ENCODE results near the gene FCHSD2.
"Not testable (repeated sequence)": the region's sequence is repeated elsewhere in the genome, so short reads cannot be mapped to it uniquely, and the experiment has no call there.

Gene FCHSD2

GRCh38 chr11:72867970-72868369 is 274.1 kb downstream of the FCHSD2 start:
- DNase-seq (ENCODE audit: low read depth), result no peak

- peak; percentile 34 for DNase-seq (ENCODE audit: low read depth)
Observed at GRCh38 chr11:72864702-72865655, 277.1 kb downstream of the FCHSD2 start.

GRCh38 chr11:72863916-72864315 is 278.2 kb downstream of the FCHSD2 start:
- no peak for DNase-seq (ENCODE audit: low read depth)

- no peak for DNase-seq (ENCODE audit: low read depth)
Observed at GRCh38 chr11:72863091-72863490, 279.0 kb downstream of the FCHSD2 start.

GRCh38 chr11:72860592-72860991 is 281.5 kb downstream of the FCHSD2 start:
- no peak for DNase-seq (ENCODE audit: low read depth)

GRCh38 chr11:72860010-72860409 is 282.1 kb downstream of the FCHSD2 start:
- DNase-seq (ENCODE audit: low read depth), result no peak

- DNase-seq (ENCODE audit: low read depth), result no peak
Observed at GRCh38 chr11:72859126-72859525, 283.0 kb downstream of the FCHSD2 start.

- not testable (repeated sequence) for DNase-seq (ENCODE audit: low read depth)
Observed at GRCh38 chr11:72858267-72858666, 283.9 kb downstream of the FCHSD2 start.

- no peak for DNase-seq (ENCODE audit: low read depth)
Observed at GRCh38 chr11:72856551-72857345, 285.4 kb downstream of the FCHSD2 start.

- DNase-seq (ENCODE audit: low read depth), result no peak
Observed at GRCh38 chr11:72856065-72856464, 286.1 kb downstream of the FCHSD2 start.

- no peak for DNase-seq (ENCODE audit: low read depth)
Observed at GRCh38 chr11:72851726-72852125, 290.4 kb downstream of the FCHSD2 start.

- DNase-seq (ENCODE audit: low read depth), result no peak
Observed at GRCh38 chr11:72850832-72851231, 291.3 kb downstream of the FCHSD2 start.

GRCh38 chr11:72848846-72849466 is 293.2 kb downstream of the FCHSD2 start:
- no peak for DNase-seq (ENCODE audit: low read depth)

GRCh38 chr11:72844356-72844755 is 297.8 kb downstream of the FCHSD2 start:
- DNase-seq (ENCODE audit: low read depth), result no peak

GRCh38 chr11:72842653-72843330 is 299.3 kb downstream of the FCHSD2 start:
- DNase-seq (ENCODE audit: low read depth), result no peak

- DNase-seq (ENCODE audit: low read depth), result no peak
Observed at GRCh38 chr11:72842126-72842525, 300.0 kb downstream of the FCHSD2 start.

GRCh38 chr11:72841397-72841796 is 300.7 kb downstream of the FCHSD2 start:
- no peak for DNase-seq (ENCODE audit: low read depth)

- no peak for DNase-seq (ENCODE audit: low read depth)
Observed at GRCh38 chr11:72840780-72841179, 301.3 kb downstream of the FCHSD2 start.

- no peak for DNase-seq (ENCODE audit: low read depth)
Observed at GRCh38 chr11:72838691-72839305, 303.3 kb downstream of the FCHSD2 start.

- DNase-seq (ENCODE audit: low read depth), result no peak
Observed at GRCh38 chr11:72836111-72836510, 306.0 kb downstream of the FCHSD2 start.

GRCh38 chr11:72834905-72835304 is 307.2 kb downstream of the FCHSD2 start:
- DNase-seq (ENCODE audit: low read depth), result no peak
